ENCODE measurements around the gene CCNYL1. TPM values are rescaled to one million over a fixed set of nuclear protein-coding genes. Genes with fewer than 3 reads are reported as not detected.
"Not testable (repeated sequence)": the region's sequence is repeated elsewhere in the genome, so short reads cannot be mapped to it uniquely, and the experiment has no call there.

CCNYL1 gene
- total and polyA plus RNA-seq, 10 donors: 4.7 to 22.8 (median 15.8) TPM

- Histone ChIP-seq H3K9me3 (no peaks in the 10 kb centered on the region), H3K4me1 (peaks cover 0 to 25% (median 11%) of the 10 kb centered on the region in 6 donors), H3K27ac (peak overlapping the region in 3 of 8 donors; percentile 9 to 28 (median 24)), H3K4me3 (no peak overlapping the region), H3K36me3 (no peaks in the 10 kb centered on the region), H3K27me3 (replicated peaks in 1 of 7) (no peaks in the 10 kb centered on the region)
- DNase-seq: no peak
- 37 to 50% (median 43%) methylated on average over 7 of the region's 7 CpGs for WGBS, 5 donors
- intact Hi-C loops (cut with DNase I; ENCODE audit: low total_unique reads): no loop called here
- peak in 1 of 3 donors; percentile 23 for TF ChIP-seq POLR2AphosphoS5 (IDR thresholded peaks at IDR 0.05)
- no peak for TF ChIP-seq POLR2A (IDR thresholded peaks at IDR 0.05)
- TF ChIP-seq CTCF (IDR thresholded peaks at IDR 0.05 in 8 of 11, conservative IDR thresholded peaks at IDR 0.05 in 3 of 11): peak in 10 of 11 experiments; percentile 25 to 66 (median 56)
Observed at GRCh38 chr2:207692206-207693065, 19.0 kb upstream of the CCNYL1 start.

GRCh38 chr2:207693641-207694249 is 17.7 kb upstream of the CCNYL1 start:
- peaks cover 0 to 33% (median 12%) of the 10 kb centered on the region in 6 donors for H3K4me1 ChIP-seq
- no peak for TF ChIP-seq POLR2AphosphoS5 (IDR thresholded peaks at IDR 0.05)
- no peak for TF ChIP-seq CTCF (IDR thresholded peaks at IDR 0.05 in 8 of 11, conservative IDR thresholded peaks at IDR 0.05 in 3 of 11)
- no peak for TF ChIP-seq POLR2A (IDR thresholded peaks at IDR 0.05)
- no peaks in the 10 kb centered on the region for H3K27me3 ChIP-seq (replicated peaks in 1 of 7)
- H3K9me3 ChIP-seq: no peaks in the 10 kb centered on the region
- no peak overlapping the region for H3K27ac ChIP-seq
- no peaks in the 10 kb centered on the region for H3K36me3 ChIP-seq
- no peak for DNase-seq
- 59 to 66% (median 60%) methylated on average over 4 of the region's 4 CpGs for WGBS, 5 donors
- intact Hi-C loops (cut with DNase I; ENCODE audit: low total_unique reads): no loop called here
- H3K4me3 ChIP-seq: no peak overlapping the region

- H3K4me3 ChIP-seq: no peak overlapping the region
- TF ChIP-seq CTCF (IDR thresholded peaks at IDR 0.05 in 8 of 11, conservative IDR thresholded peaks at IDR 0.05 in 3 of 11) (no peak), POLR2A (IDR thresholded peaks at IDR 0.05) (no peak), POLR2AphosphoS5 (IDR thresholded peaks at IDR 0.05) (no peak)
- intact Hi-C loops (cut with DNase I; ENCODE audit: low total_unique reads): no loop called here
- DNase-seq: no peak
- no peaks in the 10 kb centered on the region for H3K27me3 ChIP-seq (replicated peaks in 1 of 7)
- H3K4me1 ChIP-seq: peaks cover 0 to 34% (median 12%) of the 10 kb centered on the region in 6 donors
- no peaks in the 10 kb centered on the region for H3K36me3 ChIP-seq
- H3K27ac ChIP-seq: no peak overlapping the region
- 64 to 90% (median 76%) methylated on average over 4 of the region's 4 CpGs for WGBS, 5 donors
- H3K9me3 ChIP-seq: no peaks in the 10 kb centered on the region
Observed at GRCh38 chr2:207694811-207695281, 16.6 kb upstream of the CCNYL1 start.

GRCh38 chr2:207695293-207695692 is 16.1 kb upstream of the CCNYL1 start:
- no peak for TF ChIP-seq CTCF (IDR thresholded peaks at IDR 0.05 in 8 of 11, conservative IDR thresholded peaks at IDR 0.05 in 3 of 11)
- no peak for TF ChIP-seq POLR2AphosphoS5 (IDR thresholded peaks at IDR 0.05)
- no peak overlapping the region for H3K4me3 ChIP-seq
- no peaks in the 10 kb centered on the region for H3K36me3 ChIP-seq
- H3K9me3 ChIP-seq: no peaks in the 10 kb centered on the region
- intact Hi-C loops (cut with DNase I; ENCODE audit: low total_unique reads): no loop called here
- WGBS, 5 donors: 79 to 91% (median 83%) methylated on average over 4 of the region's 4 CpGs
- DNase-seq: no peak
- H3K4me1 ChIP-seq: peaks cover 0 to 34% (median 12%) of the 10 kb centered on the region in 6 donors
- H3K27me3 ChIP-seq (replicated peaks in 1 of 7): no peaks in the 10 kb centered on the region
- H3K27ac ChIP-seq: no peak overlapping the region

- H3K4me1 ChIP-seq: peaks cover 0 to 21% (median 10%) of the 10 kb centered on the region in 6 donors
- intact Hi-C loops (cut with DNase I; ENCODE audit: low total_unique reads); H3K4me3 ChIP-seq; H3K27ac ChIP-seq; H3K36me3 ChIP-seq; H3K27me3 ChIP-seq (replicated peaks in 1 of 7); H3K9me3 ChIP-seq; DNase-seq: not testable (repeated sequence)
- 60 to 87% (median 83%) methylated on average over 5 of the region's 5 CpGs for WGBS, 5 donors
Observed at GRCh38 chr2:207696911-207697310, 14.5 kb upstream of the CCNYL1 start.

All from spleen (tissue), 11 donors.